HG03460 (cell line): ENCODE results near the gene SKAP1.
"Not testable (repeated sequence)": the region's sequence is repeated elsewhere in the genome, so short reads cannot be mapped to it uniquely, and the experiment has no call there.

Experiments used
- ATAC-seq: cut with Tn5 transposase; IDR thresholded peaks from one replicate; pipeline ENCODE4 v1.9.1; 2021; ENCODE audit not compliant: unreplicated experiment

The SKAP1 gene

DNA sequence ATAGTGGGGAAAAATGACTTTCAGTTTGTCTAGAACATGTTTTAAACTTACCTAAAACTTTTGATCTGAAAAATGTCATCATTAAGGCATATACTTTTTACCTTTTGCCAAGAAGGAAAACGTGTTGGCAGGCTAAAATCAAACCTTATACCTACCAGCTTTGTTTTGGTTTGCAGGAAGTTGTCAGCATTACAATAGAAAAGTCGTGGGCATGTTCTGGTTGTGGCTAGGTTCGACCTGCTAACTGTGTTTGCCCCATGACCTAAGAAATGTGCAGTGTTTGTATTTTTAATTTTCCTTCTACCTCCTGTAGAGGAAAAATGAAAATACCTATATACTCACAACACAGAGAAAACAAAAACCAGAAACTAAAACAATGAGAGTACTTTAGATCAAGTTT lies 13.0 kb downstream of the SKAP1 start:
- no peak for ATAC-seq

DNA sequence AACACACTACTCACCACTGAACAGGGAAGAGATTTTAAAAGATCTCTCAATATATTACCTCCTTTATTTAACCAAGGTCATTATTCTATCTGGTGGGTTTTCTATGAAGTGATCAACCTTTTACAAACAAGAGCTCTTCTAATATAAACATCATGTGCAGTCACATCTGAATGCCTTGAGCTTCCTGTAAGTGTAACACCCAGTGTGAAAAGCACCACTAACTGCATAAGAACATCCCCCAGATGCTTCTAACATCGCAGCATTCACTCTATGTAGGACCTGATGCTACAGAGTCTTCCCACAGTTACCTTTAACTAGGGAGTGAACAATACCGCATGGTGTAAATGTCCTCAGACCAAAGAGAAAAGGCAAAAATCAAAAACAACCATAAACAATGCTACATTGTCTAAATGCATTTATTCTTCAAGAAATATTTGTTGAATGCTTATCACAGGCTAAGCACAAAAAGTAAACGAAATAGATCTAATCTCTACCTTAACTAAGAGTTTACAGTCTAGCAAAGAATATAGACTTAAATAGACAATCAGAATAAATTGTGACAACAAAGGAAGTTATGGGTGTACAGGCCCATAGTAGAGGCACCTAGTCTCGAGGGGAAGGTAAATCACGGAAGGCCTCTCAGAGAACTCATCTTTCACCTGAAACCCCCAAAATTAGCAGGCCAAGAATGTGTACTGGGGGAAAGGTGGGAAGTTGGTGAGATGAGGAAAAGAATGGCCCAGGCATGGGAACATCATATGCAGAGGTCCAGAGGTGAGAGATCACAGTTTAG lies 16.2 kb downstream of the SKAP1 start:
- ATAC-seq: no peak

DNA sequence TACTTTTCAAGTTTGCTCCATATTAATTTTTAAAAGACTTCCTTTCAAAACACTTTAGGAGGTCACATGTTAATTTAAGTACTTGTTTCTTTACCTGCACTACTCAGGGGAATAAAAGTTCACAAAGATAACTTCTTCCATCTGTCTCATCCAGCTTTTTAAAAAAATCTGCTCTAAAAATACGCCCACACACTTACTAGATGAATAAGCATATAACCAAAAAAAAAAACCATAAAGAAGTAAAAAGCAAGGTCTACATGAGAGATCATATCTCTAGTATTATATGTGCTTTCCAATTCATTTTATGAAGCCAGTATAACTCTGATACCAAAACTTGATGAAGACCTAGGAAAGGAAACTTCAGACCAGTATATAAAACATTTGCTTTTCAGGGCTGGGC lies 17.2 kb downstream of the SKAP1 start:
- ATAC-seq: no peak

DNA sequence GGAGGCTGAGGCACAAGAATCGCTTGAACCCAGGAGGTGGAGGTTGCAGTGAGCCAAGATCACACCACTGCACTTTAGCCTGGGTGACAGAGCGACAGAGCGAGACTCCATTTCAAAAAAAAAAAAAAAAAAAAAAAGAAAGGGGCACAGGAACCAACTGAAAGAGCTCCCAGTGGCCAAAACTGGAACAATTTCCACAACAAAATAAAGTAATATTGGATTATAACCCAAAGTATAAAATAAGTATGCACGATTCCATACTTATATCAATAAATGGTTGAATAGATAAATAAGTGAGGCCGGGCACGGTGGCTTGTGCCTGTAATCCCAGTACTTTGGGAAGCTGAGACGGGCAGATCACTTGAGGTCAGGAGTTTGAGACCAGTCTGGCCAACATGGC lies 19.2 kb downstream of the SKAP1 start:
- not testable (repeated sequence) for ATAC-seq

DNA sequence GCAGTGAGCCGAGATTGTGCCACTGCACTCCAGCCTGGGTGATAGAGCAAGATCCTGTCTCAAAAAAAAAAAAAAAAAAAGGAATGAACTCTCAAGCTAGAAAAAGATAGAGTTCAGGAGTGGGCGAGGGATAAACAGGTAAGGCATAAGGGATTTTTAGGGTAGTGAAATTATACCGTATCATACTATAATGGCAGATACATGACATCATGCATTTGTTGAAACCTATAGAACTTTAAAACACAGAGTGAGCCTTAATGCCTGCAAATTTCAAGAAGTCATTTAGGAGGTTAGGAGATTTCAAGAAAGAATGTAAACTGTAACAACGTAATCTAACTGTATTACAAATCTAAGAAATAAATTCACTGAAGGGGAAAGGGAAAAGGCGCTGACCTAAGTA lies 20.4 kb downstream of the SKAP1 start:
- no peak for ATAC-seq

DNA sequence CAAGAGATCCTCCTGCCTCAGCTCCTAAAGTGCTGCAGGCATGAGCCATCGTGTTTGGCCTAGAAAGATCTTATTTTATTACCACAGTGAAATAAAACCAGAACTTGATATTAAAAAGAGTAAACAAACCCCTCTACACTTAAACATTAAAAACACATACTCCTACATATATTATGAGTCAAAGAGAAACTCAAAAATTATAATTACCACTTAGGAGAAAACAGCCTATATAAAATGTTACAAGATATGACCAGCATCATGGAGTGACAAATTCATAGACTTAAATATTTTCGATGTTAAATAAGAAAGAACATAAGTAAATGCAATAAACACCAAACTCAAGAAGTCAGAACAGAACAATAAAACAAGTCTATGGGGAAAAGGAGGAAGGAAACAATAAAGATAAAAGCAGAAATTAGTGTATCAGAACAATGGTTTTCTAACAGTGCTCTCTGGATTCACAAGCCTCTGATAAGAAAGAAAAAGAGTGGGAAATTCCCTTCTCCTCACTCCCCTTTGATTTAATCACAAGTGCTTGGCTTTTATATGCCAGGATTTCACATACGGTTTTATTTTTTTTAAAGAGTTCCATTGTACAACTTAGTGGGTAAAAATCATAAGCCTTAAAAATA lies 23.0 kb downstream of the SKAP1 start:
- no peak for ATAC-seq

DNA sequence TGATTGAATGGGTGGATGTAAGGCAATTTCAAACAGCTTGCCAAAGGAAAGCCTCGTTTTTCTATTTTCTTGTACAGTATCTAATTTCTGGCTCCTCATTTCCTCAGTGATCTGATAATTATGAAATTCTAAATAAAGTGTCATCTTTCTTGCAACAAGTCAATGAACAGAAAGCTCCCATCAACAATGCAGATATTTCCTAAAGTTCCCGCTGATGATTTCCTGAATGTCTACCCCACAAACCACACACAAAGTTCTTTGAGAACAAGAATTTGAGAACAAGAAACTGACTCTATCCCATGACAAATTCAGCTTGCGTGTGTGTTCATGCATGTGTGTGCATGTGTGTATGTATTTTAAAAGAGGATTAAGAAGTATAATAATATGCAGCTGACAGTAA lies 35.2 kb downstream of the SKAP1 start:
- no peak for ATAC-seq

DNA sequence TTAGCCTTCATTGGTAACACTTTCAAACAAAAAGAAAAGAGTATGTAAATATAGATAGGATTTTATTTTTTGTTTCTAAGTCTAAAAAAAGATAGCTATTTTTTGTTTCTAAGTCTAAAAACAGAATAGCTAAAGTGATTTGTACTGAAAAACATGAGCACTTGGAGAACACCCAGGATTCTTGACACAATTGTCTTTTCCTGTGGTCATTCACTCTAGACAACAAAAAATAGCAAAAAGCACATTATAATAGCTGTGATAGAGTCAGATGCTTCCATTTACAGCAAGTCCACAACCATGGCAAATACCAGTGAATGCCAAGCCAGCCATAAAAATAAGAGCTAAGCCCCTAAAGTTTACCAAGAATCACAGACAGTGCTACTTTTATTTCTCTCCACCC lies 36.7 kb downstream of the SKAP1 start:
- no peak for ATAC-seq

DNA sequence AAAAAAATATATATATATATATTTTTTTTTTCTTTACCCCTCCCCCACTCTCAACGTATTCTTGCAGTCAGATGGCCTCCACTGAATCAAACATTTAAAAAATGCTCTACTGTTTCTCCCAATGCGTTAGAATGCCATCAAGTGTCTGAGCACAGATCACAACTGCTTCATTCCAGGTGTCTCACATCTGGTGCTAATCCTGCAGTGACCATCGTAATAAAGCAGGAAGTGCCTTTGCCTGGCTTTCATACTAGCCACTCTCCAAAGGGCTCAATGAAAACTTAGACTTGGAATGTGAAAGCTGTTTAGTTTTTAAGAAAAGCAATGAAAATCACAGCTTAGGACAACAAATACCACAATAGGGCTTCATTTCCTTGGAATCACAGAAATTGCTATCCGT lies 37.2 kb downstream of the SKAP1 start:
- no peak for ATAC-seq

DNA sequence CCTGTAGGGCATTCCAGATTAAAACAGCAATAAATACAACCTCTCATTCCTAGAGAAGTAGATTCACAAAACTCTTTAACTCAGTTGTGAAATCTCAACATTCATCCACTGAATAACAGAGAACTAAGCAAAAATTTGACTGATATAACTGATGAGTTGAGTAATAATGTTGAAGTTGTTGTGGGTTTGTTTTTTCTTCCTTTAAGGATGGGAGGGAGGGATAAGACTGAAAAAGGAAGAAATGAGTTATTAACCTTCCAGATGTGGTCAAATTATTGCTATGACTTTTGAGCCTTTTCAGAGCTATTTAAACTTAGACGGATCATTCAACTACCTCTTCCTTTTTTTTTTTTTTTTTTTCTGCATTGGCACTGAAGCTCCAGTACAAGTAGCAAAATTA lies 38.6 kb downstream of the SKAP1 start:
- ATAC-seq: no peak

DNA sequence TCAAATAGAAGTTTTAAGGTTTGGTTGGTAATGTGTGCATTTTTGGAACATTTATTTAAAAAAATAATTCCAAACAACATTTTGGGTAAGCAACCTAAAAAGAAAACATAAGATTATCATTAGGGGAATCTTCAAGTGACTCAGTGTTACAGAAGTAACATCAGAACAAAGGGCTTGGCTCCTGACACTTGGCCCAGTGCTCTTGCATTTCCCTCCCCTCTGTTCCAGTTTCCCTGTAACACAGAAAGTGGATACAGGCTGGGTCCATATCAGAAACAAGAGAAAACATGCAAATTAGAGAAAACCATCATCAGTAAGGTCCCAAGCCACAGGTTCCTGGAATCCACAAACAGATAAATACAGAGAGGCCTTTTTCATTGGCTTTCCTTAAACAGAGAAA lies 40.1 kb downstream of the SKAP1 start:
- ATAC-seq: no peak

DNA sequence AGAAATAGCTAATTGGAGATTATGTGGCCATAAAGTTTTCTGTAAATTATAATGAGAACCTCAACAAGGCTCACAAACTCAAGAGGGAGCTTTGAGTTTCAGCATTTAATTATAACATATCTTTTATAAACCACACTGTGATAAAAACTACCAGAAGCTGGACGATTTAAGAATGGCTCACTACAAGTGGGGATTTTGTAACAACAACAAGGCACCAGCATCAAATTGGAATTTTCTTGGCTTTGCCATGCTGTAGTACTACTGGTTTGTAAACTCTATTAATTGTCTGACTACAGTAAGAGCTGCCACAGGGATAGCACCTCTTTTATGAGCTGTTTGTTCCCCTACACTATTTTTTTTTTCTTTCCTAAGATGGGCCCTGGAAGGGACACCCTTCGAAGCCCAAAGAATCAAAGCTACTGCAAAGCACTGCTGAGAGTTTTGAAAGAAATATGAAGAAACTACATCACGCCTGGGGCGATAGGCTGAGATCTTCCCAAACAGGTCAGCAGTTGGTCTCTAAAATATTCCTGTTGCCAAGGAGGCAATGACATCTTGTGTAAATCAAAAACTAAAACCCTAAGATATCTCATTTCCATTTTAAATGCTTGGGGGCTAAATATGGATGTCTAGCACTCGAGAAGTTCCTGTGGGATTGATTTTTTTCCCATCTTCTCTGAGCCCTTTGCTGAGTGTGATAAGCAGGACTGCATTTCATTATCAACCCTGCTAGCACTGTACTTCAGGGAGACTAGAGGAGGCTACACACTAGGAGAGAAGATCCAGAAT lies 40.9 kb downstream of the SKAP1 start:
- no peak for ATAC-seq

DNA sequence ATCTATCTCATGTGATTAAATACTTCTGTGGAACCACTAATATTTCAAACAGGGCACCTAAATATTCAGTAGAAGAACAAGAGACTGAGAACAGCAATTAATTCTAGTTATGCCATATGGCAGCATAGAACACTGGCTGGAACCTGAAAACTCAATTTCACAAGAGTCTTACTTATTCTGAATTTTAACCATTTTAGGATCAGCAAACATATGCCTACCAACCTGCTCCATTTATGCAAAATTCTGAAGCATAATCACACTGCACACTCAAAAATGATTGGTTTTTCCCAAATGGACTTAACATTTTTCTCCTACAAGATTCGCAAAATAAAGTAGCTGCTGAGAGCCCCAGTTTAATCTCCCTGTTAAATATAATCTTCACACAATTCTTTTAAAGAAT lies 43.2 kb downstream of the SKAP1 start:
- no peak for ATAC-seq

DNA sequence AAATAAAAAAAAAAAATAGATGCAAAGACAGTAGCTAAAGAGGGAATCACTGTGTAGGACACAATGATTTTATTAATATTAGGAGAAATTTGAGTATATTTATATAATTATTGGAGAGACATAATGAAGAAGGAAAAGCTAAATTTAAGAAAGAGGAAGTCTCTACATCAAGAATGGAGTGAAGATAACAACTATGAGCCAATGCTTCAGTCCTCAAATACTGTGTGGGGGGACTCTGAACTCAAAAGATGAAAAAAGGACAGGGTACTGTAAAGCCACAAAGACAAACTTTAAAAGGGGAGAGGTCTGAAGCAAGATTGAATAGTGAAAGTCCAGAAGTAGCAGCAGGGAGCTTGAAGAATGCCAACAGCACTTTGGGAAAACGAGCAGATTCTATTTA lies 44.7 kb downstream of the SKAP1 start:
- no peak for ATAC-seq

DNA sequence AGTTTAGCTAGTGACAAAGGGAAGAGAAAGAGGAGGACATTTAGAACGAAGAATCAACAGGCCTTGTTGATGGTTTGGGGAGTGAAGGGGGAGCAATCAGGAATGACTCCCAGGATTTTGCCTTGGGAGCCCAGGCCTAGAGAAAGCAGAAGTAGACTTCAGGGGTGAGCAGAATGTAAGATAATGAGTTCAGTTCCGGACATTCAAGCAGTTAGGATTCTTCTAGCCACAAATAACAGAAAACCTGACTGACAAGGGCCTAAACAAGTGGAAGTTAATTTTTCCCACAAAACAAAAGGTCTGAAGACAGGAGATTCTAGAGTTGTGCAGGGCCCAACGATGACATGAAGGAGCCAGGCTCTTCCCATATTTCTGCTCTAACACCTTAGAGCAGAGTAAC lies 45.9 kb downstream of the SKAP1 start:
- ATAC-seq: no peak

DNA sequence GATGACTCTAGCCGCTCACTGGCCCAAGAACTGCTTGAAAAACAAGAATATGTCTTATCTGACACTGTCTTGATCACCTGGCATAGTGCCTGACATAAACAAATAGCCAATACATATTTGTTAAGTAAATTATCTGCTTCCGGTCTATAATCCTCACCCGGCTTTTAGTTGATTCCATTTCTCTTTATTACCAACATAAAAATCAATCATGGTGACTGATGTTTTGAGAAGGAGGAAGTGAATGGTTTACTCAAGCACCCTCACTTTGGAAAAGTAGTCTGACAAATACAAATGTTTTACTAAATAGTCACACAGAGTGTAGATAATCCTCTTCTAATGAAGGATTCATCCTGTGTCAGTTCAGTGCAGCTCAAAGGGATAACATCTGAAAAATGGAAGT lies 47.0 kb downstream of the SKAP1 start:
- no peak for ATAC-seq

DNA sequence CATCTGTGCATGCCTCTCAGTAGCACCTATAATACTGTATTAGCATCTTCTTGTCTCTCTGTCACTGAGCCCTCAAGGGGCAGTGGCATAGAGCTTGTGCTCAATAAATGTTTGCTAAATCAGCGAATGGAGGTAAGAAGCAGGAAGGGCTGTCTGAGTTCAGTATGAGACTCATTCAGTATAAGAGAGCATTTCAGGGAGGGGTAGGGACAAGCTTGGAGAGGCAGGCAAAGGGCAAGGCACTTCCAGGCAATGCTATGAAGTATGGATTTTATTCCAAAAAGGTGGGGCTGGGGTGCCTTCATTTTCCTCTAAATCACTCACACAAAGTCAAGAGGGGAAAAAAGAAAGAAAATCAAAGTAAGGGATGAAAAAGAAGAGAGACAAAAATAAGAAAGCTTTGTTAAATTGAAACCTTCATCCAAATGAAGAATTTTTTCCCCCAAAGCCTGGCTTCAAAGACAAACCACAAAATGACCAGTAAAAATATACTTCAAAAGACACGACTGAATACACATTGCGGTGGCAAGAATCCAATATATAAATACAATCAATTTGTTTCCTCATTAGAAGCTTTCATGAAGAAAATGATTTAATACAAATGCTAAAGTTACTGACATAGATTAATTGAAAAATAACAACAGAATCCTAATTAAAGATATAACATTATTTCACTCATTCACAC lies 51.2 kb downstream of the SKAP1 start:
- ATAC-seq: no peak

DNA sequence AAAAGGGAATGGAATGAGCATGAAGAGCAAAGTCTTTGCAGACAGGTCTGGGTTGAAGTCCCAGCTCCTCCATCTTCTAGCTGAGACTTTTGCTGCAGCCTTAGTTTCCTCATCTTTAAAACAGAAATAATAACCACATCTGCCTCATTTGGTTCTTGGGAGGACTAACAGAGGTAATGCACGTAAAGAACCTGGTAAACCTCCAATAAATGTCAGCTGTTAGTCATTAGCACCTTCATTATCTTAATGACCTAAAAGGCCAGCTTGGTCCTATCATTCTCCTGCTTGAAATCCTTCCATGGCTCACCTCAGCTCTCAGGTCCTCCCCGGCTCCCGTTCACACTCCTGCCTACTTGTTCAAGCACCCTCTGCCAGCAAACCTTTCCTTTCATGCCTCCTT lies 51.8 kb downstream of the SKAP1 start:
- no peak for ATAC-seq

DNA sequence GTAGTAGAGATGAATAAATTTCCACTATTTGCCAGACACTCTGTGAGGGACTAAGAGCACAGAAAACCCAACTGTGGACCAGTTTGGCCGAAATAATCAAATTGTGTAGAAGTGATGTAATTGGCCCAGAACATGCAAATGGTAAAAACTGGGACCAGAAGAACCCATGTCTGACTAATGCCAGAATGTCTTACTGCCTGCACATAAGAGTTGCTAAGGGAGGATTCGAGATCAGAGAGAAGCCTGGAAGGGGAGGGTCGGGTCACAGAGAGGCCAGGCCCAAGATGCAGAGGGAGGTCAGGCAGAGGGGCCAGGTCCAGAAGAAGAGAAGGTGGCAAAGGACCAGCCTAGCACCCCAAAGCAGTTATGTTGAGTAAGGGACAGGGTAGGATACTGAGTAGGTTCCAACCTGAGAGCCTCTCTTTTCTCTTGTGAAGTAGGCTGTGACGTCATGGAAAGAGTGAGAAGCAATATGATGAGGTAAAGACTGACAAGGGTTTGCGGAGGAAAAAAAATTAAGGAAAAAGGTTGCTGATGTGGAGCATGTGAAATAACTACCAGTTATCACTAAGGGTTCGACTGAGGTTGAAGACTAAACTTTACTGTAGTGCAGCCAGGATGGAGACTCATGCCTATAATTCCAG lies 53.2 kb downstream of the SKAP1 start:
- ATAC-seq: no peak

DNA sequence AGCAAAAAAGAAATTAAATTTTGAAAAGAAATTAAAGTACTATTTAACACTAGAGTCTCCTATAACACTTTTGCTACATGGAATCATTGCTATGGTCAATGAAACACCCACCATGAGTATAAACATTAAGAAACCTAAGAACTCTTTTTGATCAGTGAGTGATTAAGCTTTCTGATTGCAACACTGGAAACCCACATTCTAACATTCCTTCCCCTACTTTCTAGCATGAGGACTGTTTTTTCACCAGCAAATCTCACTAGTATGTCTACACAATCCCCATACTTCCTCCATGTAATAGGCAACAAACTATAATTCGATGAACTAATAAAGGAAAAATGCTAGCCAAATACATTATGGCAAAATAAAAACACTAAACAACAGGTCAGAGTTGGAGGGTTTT lies 54.7 kb downstream of the SKAP1 start:
- ATAC-seq: no peak

DNA sequence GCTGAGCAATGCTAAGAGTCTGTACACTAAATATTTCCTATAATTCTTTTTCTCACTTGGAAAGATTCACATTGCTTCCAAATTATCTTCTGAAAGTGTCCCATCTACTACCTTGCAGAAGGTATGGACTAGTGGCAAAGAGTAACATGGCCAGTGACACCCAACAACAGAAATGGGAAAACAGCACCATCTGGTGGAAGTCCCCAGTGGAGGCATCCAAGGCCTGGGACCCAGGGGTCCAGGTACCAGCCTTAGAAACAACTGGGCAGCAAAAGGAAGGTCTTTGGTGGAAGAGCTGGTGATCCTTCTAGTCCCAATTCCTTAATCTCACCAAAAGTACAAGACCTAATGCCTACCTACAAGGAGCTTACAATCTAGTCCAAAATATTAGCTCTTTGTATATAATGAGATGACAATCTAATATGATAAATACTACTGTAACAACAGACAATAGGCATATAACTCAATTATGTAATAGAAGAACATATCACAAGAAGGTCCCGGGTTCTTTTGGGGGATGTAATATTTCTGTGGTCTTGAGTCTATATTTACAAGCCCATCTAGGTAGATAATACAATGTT lies 55.3 kb downstream of the SKAP1 start:
- ATAC-seq: no peak
